H1 (cell line): ENCODE data around the gene LDLRAD4. TPM values are rescaled to one million over a fixed set of nuclear protein-coding genes. Genes with fewer than 3 reads are reported as not detected.

Source experiments
- CTCF ChIA-PET: fragments of 300-600 bp; sonication (Branson Sonifier 250); formaldehyde crosslinking; loops from one replicate; lab custom pipeline; 2021; ENCODE audit not compliant: partially characterized antibody; lab: Charles Lee
- POLR2A ChIA-PET: fragments of 300-600 bp; sonication (Branson Sonifier 250); formaldehyde crosslinking; loops from one replicate; lab custom pipeline; 2021; ENCODE audit warnings: inconsistent platforms; ENCODE audit not compliant: partially characterized antibody; lab: Charles Lee
- DNase-seq, 2 experiments: peaks; one replicate each; pipeline versions ENCODE4 v3.0.0 to v3.0.0-alpha.2; 2010 to 2022; ENCODE audit warnings: low spot score in 2 of 2, low read depth in 1 of 2, mixed read lengths in 1 of 2
- FAIRE-seq: peaks from 2 replicates; lab custom pipeline; 2011; peaks lifted over from hg19 to GRCh38; lab: Jason Lieb, UNC
- H2AFZ ChIP-seq: 2 replicates; pipeline ENCODE4 v1.8.1; 2012; ENCODE audit warnings: low read length, inconsistent platforms
- H2AK5ac ChIP-seq: 2 replicates; pipeline ENCODE4 v1.6.1; 2013; ENCODE audit warnings: low read depth, low read length
- H2BK120ac ChIP-seq: replicated peaks from 2 replicates; pipeline ENCODE3; 2013; ENCODE audit warnings: low read depth, low read length, inconsistent platforms
- H2BK12ac ChIP-seq: 2 replicates; pipeline ENCODE4 v1.6.1; 2013; ENCODE audit warnings: low read depth, low read length
- H2BK15ac ChIP-seq: 2 replicates; pipeline ENCODE4 v1.6.1; 2013; ENCODE audit warnings: low read length
- H2BK20ac ChIP-seq: 2 replicates; pipeline ENCODE4 v1.6.1; 2013; ENCODE audit warnings: low read length
- H2BK5ac ChIP-seq: 2 replicates; pipeline ENCODE4 v1.6.1; 2013; ENCODE audit warnings: low read depth, low read length
- H3K14ac ChIP-seq: 2 replicates; pipeline ENCODE4 v1.6.1; 2013; ENCODE audit warnings: inconsistent platforms; ENCODE audit not compliant: insufficient read length
- H3K18ac ChIP-seq: 2 replicates; pipeline ENCODE4 v1.6.1; 2013; ENCODE audit warnings: low read length; ENCODE audit errors: extremely low read depth
- H3K23ac ChIP-seq: 2 replicates; pipeline ENCODE4 v1.6.1; 2013; ENCODE audit warnings: inconsistent platforms; ENCODE audit not compliant: insufficient read length
- H3K23me2 ChIP-seq: 2 replicates; pipeline ENCODE4 v1.6.1; 2013; ENCODE audit warnings: low read depth, low read length
- H3K27ac ChIP-seq: 2 replicates; pipeline ENCODE4 v1.6.1; 2011; ENCODE audit warnings: low read depth, low read length, inconsistent platforms
- H3K27me3 ChIP-seq, 4 experiments: replicated peaks in 1 of 4; 1 replicate in 1 of 4; 2 replicates in 3 of 4; pipeline versions ENCODE4 v1.6.1 to v1.8.1; 2011 to 2013; ENCODE audit warnings: low read length in 3 of 4, mild to moderate bottlenecking in 3 of 4, inconsistent platforms in 2 of 4, mixed read lengths in 2 of 4, moderate library complexity in 1 of 4; ENCODE audit not compliant: control insufficient read depth in 3 of 4, insufficient read depth in 3 of 4; ENCODE audit errors: extremely low read depth in 1 of 4
- H3K36me3 ChIP-seq, 4 experiments: 2 replicates each; pipeline versions ENCODE4 v1.6.1 to v1.8.1; 2011 to 2013; ENCODE audit warnings: mild to moderate bottlenecking in 4 of 4, low read length in 3 of 4, moderate library complexity in 2 of 4, control low read depth in 1 of 4, inconsistent platforms in 1 of 4; ENCODE audit not compliant: insufficient read depth in 4 of 4, control insufficient read depth in 2 of 4
- H3K4ac ChIP-seq: replicated peaks from 2 replicates; pipeline ENCODE3; 2013; ENCODE audit warnings: low read length, low read depth, mixed read lengths, inconsistent platforms; ENCODE audit not compliant: insufficient read length
- H3K4me1 ChIP-seq, 4 experiments: replicated peaks in 1 of 4; 1 replicate in 1 of 4; 2 replicates in 3 of 4; pipeline versions ENCODE4 v1.6.1 to v1.8.1; 2011 to 2013; ENCODE audit warnings: low read length in 3 of 4, inconsistent platforms in 2 of 4, mixed read lengths in 1 of 4; ENCODE audit not compliant: insufficient read depth in 4 of 4, control insufficient read depth in 3 of 4
- H3K4me2 ChIP-seq, 2 experiments: 2 replicates each; pipeline versions ENCODE4 v1.6.1 to v1.8.1; 2011 to 2013; ENCODE audit warnings: low read depth in 2 of 2, low read length in 2 of 2, control low read depth in 1 of 2, inconsistent platforms in 1 of 2, mild to moderate bottlenecking in 1 of 2; ENCODE audit not compliant: insufficient read depth in 1 of 2
- H3K4me3 ChIP-seq, 4 experiments: fragments of 200-600, 300-600 bp in 1 of 4; sonication (generic), shearing (Covaris generic), sonication (Bioruptor Twin) in 1 of 4; 2 replicates each; pipeline versions ENCODE4 v1.5.1 to v1.8.1; 2011 to 2016; ENCODE audit warnings: low read length in 4 of 4, low read depth in 3 of 4, control low read depth in 2 of 4, inconsistent platforms in 2 of 4, mild to moderate bottlenecking in 2 of 4, mixed read lengths in 1 of 4, moderate library complexity in 1 of 4; ENCODE audit not compliant: insufficient read depth in 2 of 4; ENCODE audit errors: extremely low read depth in 1 of 4
- H3K56ac ChIP-seq: replicated peaks from 2 replicates; pipeline ENCODE3; 2013; ENCODE audit warnings: low read depth, mild to moderate bottlenecking, mixed read lengths, low read length, inconsistent platforms; ENCODE audit not compliant: insufficient read length
- H3K79me1 ChIP-seq: 2 replicates; pipeline ENCODE4 v1.6.1; 2013; ENCODE audit warnings: low read depth, low read length, control low read depth
- H3K79me2 ChIP-seq, 2 experiments: 2 replicates each; pipeline versions ENCODE4 v1.6.1 to v1.8.1; 2012 to 2013; ENCODE audit warnings: low read length in 2 of 2, mild to moderate bottlenecking in 2 of 2, inconsistent platforms in 1 of 2; ENCODE audit not compliant: insufficient read depth in 2 of 2, control insufficient read depth in 1 of 2
- H3K9ac ChIP-seq, 4 experiments: replicated peaks in 1 of 4; 1 replicate in 1 of 4; 2 replicates in 3 of 4; pipeline versions ENCODE4 v1.6.1 to v1.8.1; 2011 to 2013; ENCODE audit warnings: low read depth in 3 of 4, low read length in 3 of 4, control low read depth in 2 of 4, mild to moderate bottlenecking in 2 of 4, moderate library complexity in 2 of 4, inconsistent platforms in 1 of 4; ENCODE audit errors: extremely low read depth in 1 of 4
- H3K9me3 ChIP-seq, 2 experiments: 2 replicates each; pipeline versions ENCODE4 v1.6.1 to v1.8.1; 2012 to 2013; ENCODE audit warnings: mild to moderate bottlenecking in 2 of 2, moderate library complexity in 2 of 2, control low read depth in 1 of 2, inconsistent platforms in 1 of 2, low read depth in 1 of 2, low read length in 1 of 2, mixed read lengths in 1 of 2; ENCODE audit not compliant: insufficient read depth in 2 of 2
- H4K20me1 ChIP-seq, 2 experiments: replicated peaks in 1 of 2; 2 replicates each; pipeline versions ENCODE3 to v1.8.1; 2011 to 2013; ENCODE audit warnings: inconsistent platforms in 2 of 2, low read length in 2 of 2, mild to moderate bottlenecking in 1 of 2; ENCODE audit not compliant: insufficient read depth in 2 of 2, control insufficient read depth in 1 of 2
- H4K5ac ChIP-seq: 2 replicates; pipeline ENCODE4 v1.6.1; 2013; ENCODE audit warnings: low read length, low read depth, mixed read lengths, inconsistent platforms; ENCODE audit not compliant: insufficient read length
- H4K8ac ChIP-seq: 2 replicates; pipeline ENCODE4 v1.8.0; 2013; ENCODE audit warnings: mild to moderate bottlenecking, moderate library complexity, low read length, inconsistent platforms; ENCODE audit not compliant: insufficient read depth; ENCODE audit errors: extremely low read depth
- H4K91ac ChIP-seq: replicated peaks from 2 replicates; pipeline ENCODE3; 2013; ENCODE audit warnings: low read length, mixed read lengths, inconsistent platforms; ENCODE audit not compliant: insufficient read length
- BCL11A ChIP-seq, 2 experiments: IDR thresholded peaks; one replicate each; pipeline ENCODE4 v1.6.1; 2011; ENCODE audit warnings: low read depth in 2 of 2, low read length in 2 of 2, mild to moderate bottlenecking in 2 of 2
- HDAC6 ChIP-seq: IDR thresholded peaks from one replicate; pipeline ENCODE4 v1.7.1; 2012; ENCODE audit warnings: low read depth, mild to moderate bottlenecking, inconsistent platforms, low read length, moderate library complexity
- MAFK ChIP-seq: IDR thresholded peaks from 2 replicates; pipeline ENCODE4 v1.6.1; 2012; ENCODE audit warnings: low read depth, mild to moderate bottlenecking, improper control_type of control experiment, low read length
- NANOG ChIP-seq: IDR thresholded peaks from 2 replicates; pipeline ENCODE4 v1.6.1; 2011; ENCODE audit warnings: low read length, low read depth, mild to moderate bottlenecking, inconsistent platforms; ENCODE audit not compliant: insufficient read depth, poor library complexity, severe bottlenecking
- NRF1 ChIP-seq: IDR thresholded peaks from 2 replicates; pipeline ENCODE4 v1.6.1; 2011; ENCODE audit warnings: mild to moderate bottlenecking, low read depth, low read length, improper control_type of control experiment
- RXRA ChIP-seq: IDR thresholded peaks from 2 replicates; pipeline ENCODE4 v1.6.1; 2011; ENCODE audit warnings: low read depth, mild to moderate bottlenecking, low read length, moderate library complexity; ENCODE audit not compliant: insufficient read depth
- SAP30 ChIP-seq: fragments of 300-600 bp; sonication (generic); IDR thresholded peaks from 2 replicates; pipeline ENCODE4 v1.7.1; 2012; ENCODE audit warnings: low read length, moderate library complexity, mild to moderate bottlenecking, inconsistent platforms; ENCODE audit not compliant: insufficient read depth, insufficient replicate concordance
- SIN3A ChIP-seq, 2 experiments: IDR thresholded peaks in 1 of 2; conservative IDR thresholded peaks in 1 of 2; 2 replicates each; pipeline ENCODE4 v1.6.1; 2011 to 2012; ENCODE audit warnings: low read length in 2 of 2, improper control_type of control experiment in 1 of 2, low read depth in 1 of 2, mild to moderate bottlenecking in 1 of 2
- SP4 ChIP-seq: IDR thresholded peaks from 2 replicates; pipeline ENCODE4 v1.6.1; 2012; ENCODE audit warnings: low read length, inconsistent platforms
- TEAD4 ChIP-seq: IDR thresholded peaks from 2 replicates; pipeline ENCODE4 v1.6.1; 2012; ENCODE audit warnings: low read depth, low read length, inconsistent platforms, mixed read lengths
- ZNF274 ChIP-seq: IDR thresholded peaks from 2 replicates; pipeline ENCODE4 v1.7.0; 2012; ENCODE audit warnings: low read length, borderline replicate concordance; ENCODE audit errors: extremely low read depth
- WGBS, 2 experiments: shearing (Covaris generic) in 1 of 2; methylation state at CpG; one replicate each; pipeline versions ENCODE4 v1.1.6 to v1.1.7; 2013 to 2015; ENCODE audit warnings: low lambda C conversion rate in 2 of 2, mixed read lengths in 2 of 2, inconsistent platforms in 1 of 2, low coverage in 1 of 2, missing lambda C conversion rate in 1 of 2; ENCODE audit not compliant: insufficient replicate concordance in 2 of 2, insufficient coverage in 1 of 2, insufficient read length in 1 of 2; ENCODE audit errors: extremely low coverage in 1 of 2, missing lambda C conversion rate in 1 of 2; 5-methylcytosine and 5-hydroxymethylcytosine counted together
- polyA plus RNA-seq, 7 experiments: library from polyadenylated mRNA; depleted of rRNA in 3 of 7; stranded (reverse) in 5 of 7; unstranded in 2 of 7; fragments of >200 nt in 5 of 7; fragments of 200-250 nt in 2 of 7; gene quantifications; 1 replicate in 5 of 7; 2 replicates in 1 of 7; 4 replicates in 1 of 7; pipeline versions ENCODE4 v1.2.1 to v1.2.3, GENCODE V29; 2011 to 2013; ENCODE audit warnings: missing spikeins in 2 of 7, mixed read lengths in 2 of 7
- total RNA-seq: library from RNA; stranded (reverse); fragmentation: NEBNext Ultra II Directional; extraction: Animal tissue kit (Norgen Biotek cat#: 25700); gene quantifications from 2 replicates; pipeline ENCODE4 v1.2.1, GENCODE V29; 2021
- TF ChIP-seq, protein P1 (sequence below): IDR thresholded peaks from 2 replicates; pipeline ENCODE4 v1.6.1; 2011; ENCODE audit warnings: low read depth, mild to moderate bottlenecking, low read length; ENCODE audit not compliant: insufficient read depth
- TF ChIP-seq, protein P2 (sequence below): IDR thresholded peaks from 2 replicates; pipeline ENCODE4 v1.6.1; 2012; ENCODE audit warnings: inconsistent platforms

Gene LDLRAD4
- total and polyA plus RNA-seq, 2 of the 8 experiments (the other 6 are each of a cell fraction or from before 2014, with no cell fraction given): 0.77 to 1.4 TPM

- DNase-seq (no peak), FAIRE-seq (no peak)
- H2BK20ac ChIP-seq: no peak overlapping the region
- H4K20me1 ChIP-seq: no peaks in the 10 kb centered on the region
- H3K79me1 ChIP-seq: no peaks in the 10 kb centered on the region
- POLR2A ChIA-PET: no interaction called here
- CTCF ChIA-PET: no interaction called here
- H2BK120ac ChIP-seq: no peak overlapping the region
- H2BK5ac ChIP-seq: no peak overlapping the region
- no peak overlapping the region for H3K56ac ChIP-seq
- no peak overlapping the region for H4K5ac ChIP-seq
- no peaks in the 10 kb centered on the region for H3K36me3 ChIP-seq
- no peak overlapping the region for H3K14ac ChIP-seq
- no peak overlapping the region for H4K91ac ChIP-seq
- no peak overlapping the region for H2BK12ac ChIP-seq
- H3K9ac ChIP-seq: no peak overlapping the region
- WGBS, 2 experiments: 92% methylated on average over 3 of the region's 3 CpGs; no CpG with 5 or more reads in 1 of the 2 experiments
- H2BK15ac ChIP-seq: no peak overlapping the region
- H3K27ac ChIP-seq: no peak overlapping the region
- no peak overlapping the region for H3K4me3 ChIP-seq
- no peaks in the 10 kb centered on the region for H3K79me2 ChIP-seq
- H3K9me3 ChIP-seq: no peaks in the 10 kb centered on the region
- H2AK5ac ChIP-seq: no peak overlapping the region
- H3K18ac ChIP-seq: no peak overlapping the region
- no peak overlapping the region for H3K4me2 ChIP-seq
- no peak overlapping the region for H3K4ac ChIP-seq
- peaks cover 3 to 16% (median 9%) of the 10 kb centered on the region in 4 experiments for H3K4me1 ChIP-seq
- no peaks in the 10 kb centered on the region for H3K23me2 ChIP-seq
- peaks cover 0 to 5% (median 1%) of the 10 kb centered on the region in 4 experiments; a peak in 1 of 7 replicates for H3K27me3 ChIP-seq
- no peak overlapping the region for H4K8ac ChIP-seq
- H2AFZ ChIP-seq: no peak overlapping the region
- no peak overlapping the region for H3K23ac ChIP-seq
- TF ChIP-seq, protein P1, sequence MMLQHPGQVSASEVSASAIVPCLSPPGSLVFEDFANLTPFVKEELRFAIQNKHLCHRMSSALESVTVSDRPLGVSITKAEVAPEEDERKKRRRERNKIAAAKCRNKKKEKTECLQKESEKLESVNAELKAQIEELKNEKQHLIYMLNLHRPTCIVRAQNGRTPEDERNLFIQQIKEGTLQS: no peak
- TF ChIP-seq SP4: no peak
- TF ChIP-seq SAP30: no peak
- TF ChIP-seq BCL11A (IDR thresholded peaks at IDR 0.05; ENCODE audit: low read depth in 2 of 2, low read length in 2 of 2): no peak
- TF ChIP-seq MAFK: no peak
- TF ChIP-seq RXRA: no peak
- TF ChIP-seq HDAC6: no peak
- TF ChIP-seq, protein P2, sequence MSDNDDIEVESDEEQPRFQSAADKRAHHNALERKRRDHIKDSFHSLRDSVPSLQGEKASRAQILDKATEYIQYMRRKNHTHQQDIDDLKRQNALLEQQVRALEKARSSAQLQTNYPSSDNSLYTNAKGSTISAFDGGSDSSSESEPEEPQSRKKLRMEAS: no peak
- no peak for TF ChIP-seq SIN3A (conservative IDR thresholded peaks at IDR 0.05 in 1 of 2, IDR thresholded peaks at IDR 0.05 in 1 of 2; ENCODE audit: low read depth in 1 of 2, low read length in 2 of 2)
- TF ChIP-seq ZNF274: no peak
- no peak for TF ChIP-seq NRF1
- TF ChIP-seq TEAD4: no peak
- no peak for TF ChIP-seq NANOG
Measured at GRCh38 chr18:13456736-13457271, 238.2 kb downstream of the LDLRAD4 start.
